Activated naive CD4-positive, alpha-beta T cell (primary cell): ENCODE results near the gene HSD17B1.

Experiments used
- DNase-seq, 4 experiments: peaks; one replicate each; lab custom pipeline; 2025; lab: John Stamatoyannopoulos, UW

Gene HSD17B1

DNA sequence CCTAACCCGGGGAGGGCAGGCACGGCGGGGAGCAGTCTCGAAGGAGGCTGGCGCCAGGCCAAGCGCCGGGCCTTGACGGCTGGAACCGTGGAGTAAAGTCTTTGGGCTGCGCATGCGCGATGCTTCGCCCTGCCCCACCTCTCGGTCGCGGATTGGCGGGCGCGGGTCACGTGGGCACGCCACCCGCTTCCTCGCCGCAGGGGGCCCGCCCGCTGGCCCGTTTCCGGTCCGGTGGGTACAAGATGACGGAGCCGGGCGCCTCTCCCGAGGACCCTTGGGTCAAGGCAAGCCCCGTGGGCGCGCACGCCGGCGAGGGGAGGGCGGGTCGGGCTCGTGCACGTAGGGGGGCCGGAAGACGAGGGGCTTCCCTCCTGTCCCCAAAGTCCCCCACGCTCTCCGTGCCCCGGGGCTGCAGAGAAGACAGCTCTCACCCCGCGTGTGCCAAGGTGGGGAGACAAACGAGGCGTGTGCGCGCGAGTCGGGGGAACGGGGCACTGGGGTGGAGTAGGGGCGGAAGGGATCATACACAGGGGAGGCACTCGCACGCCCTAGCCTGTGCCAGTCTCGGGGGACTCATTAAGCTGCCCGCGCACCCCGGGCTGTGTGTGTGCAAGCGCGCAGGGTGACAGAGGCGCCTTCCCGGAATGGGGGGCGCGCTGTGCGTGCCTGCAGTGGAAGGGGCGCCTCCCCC is 14.3 kb downstream of the HSD17B1 start, which contains the start of gene MLX:
Gene MLX (plus strand): TSS at position 218 of the 691 bp plus-strand sequence. CDS start 25 bp downstream, at position 243.
- peak; percentile 72 to 89 (median 80) for DNase-seq

DNA sequence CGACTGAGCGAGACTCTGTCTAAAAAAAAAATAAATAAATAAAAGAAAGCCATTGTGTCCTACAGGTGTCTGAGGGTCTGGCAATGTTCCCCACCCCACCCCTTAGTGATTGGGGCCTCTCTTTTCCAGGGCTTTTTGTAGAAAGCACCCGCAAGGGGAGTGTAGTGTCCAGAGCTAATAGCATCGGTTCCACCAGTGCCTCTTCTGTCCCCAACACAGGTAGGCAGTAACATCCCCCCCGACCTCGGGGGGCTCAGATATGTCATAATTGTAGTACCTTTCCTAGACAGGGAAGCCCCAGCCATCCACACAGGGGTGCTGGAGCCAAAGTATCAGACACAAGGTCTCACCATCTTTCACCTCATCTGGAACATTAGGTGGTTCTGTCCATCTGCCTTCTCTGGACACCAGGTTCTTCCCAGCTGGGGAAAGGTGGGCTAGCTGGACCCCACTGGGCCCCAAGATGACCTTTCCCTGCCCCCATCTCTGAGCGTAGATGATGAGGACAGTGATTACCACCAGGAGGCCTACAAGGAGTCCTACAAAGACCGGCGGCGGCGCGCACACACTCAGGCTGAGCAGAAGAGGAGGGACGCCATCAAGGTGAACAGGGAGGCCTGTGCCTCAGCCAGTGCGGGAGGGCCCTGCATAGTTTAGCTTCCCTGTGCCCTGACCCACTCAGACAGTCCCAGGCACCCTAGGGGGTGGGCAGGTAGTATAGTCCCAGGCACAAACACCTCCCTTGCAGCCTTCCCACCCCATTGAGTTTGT is 15.8 kb downstream of the HSD17B1 start:
- no peak for DNase-seq

DNA sequence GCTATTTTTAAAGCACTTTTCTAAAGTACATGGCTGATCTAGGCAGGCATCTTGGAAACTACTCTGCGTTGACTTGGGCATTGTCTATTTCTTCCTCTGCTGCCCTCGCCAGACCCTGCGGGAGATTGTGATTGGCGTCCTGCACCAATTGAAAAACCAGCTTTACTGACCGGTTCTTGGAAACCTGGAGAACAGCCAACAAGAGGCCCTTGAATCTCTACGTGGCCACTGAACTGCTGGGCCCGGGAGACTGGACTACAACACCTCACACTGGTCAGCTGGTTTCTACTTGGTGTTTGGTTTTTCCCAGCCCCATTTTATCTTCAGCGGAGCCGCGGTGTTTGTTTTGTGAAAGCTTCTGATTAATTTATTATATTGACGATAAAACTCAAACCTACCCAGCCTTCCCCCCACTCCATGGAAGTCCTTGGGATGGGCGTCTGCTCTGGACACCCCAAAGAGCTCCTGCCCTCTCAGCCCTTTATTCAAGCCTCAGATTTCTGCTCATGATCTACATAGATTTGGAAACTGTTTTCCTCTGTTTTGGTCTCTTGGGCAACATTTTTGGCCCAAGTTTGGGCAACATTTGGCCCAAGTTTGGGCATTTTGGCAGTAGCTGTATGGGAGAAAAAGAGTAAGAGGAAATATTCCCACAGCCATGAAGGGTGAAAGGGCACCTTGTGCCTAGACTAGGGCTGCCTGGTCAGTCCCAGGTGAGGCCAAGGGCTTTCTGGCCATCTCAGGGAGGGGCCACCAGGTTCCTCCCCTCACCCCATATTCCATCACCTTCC is 18.9 kb downstream of the HSD17B1 start:
- no peak for DNase-seq

DNA sequence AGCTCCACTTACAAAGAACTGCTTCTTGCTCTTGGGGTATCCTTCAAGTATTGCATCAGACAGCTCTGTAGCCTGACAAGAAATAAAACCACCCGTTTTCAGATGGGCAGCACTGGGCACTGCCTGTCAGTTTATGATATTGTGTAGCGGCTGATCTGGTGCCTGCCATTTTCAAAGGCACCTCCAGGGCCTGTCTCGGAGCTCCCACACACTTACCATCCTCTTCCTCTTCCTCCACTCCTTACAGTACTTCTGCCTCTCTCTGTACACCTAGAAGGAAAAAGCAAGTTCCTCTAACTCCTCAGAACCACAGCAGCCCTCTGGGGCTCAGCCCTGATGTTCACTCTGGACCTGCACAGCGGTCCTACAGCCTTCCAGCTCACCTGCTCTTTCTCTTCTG is 20.4 kb downstream of the HSD17B1 start:
- no peak for DNase-seq

DNA sequence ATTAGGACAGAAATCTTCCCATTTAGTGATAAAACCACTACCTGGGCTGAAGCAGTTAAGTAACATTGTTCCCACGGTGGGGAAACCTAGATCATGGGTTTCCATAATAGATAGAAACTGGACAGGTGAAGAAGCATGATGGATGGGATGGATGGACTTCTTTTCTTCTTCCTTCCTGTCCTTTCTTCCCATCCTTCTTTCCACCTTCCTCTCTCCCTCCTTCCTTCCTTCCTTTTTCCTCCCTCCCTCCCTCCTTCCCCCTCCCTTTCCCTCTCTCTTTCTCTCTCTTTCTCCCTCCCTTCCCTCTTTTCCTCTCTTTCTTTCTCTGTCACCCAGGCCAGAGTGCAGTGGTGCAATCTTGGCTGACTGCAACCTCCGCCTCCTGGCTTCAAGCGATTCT is 21.7 kb downstream of the HSD17B1 start:
- no peak for DNase-seq

DNA sequence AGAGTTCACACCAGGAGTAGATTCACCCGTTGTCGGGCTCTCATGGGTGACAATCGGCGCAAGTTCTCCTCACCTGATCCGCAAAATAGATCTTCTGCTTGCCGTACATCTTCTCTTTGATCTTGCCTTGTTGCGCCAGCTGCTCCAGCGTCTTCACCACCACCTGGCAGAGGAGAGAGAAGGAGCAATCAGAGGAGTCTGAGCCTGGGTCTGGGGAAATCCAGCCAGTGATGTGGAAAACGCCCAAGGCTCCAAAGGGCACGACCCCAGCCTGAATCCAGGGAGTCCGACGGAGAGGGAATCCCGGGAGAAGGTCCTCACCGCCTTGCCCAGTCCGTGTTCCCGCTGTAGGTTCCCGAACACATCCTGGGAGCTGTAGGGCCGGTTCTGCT is 24.4 kb downstream of the HSD17B1 start:
- DNase-seq, result no peak

DNA sequence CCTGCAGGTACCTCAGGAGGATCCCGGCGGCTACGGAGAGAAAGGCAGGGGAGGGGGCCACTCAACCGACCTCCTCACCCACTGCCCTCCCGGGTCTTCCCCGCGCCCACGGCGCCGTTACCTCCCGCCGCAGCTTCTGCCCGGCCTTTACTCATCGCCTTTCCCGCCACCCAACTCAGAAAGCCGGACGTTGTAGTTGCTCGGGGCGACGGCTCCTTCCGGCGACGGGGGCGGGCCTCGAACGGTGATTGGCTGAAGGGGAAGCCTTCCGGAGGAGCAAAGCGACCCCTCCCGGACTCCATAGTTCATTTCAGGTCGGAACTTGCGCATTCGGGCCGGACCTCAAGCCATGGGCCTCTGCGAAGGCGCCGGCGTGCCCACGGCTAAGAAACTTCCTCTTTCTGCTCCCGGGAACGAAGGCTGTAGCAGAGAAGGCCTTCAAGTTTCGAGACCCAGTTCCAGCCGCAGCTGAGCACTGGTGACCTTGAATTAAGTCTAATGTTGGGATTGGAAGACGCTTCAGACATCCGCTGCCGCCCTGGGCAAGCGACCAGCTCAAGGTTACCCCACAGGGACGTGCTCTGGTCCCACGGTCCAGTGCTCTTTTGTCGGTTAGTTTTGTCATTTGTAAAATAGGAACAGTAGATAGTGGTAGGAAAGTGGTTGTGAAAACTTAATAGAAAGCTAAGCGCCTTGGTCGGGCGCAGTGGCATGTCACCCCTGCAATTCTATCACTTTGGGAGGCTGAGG is 25.0 kb downstream of the HSD17B1 start, which contains the start of gene PSMC3IP:
Gene PSMC3IP (minus strand): TSS at position 198 of the 750 bp plus-strand sequence. CDS start 43 bp downstream, at position 155.
- DNase-seq, result peak; percentile 75 to 83 (median 80)

DNA sequence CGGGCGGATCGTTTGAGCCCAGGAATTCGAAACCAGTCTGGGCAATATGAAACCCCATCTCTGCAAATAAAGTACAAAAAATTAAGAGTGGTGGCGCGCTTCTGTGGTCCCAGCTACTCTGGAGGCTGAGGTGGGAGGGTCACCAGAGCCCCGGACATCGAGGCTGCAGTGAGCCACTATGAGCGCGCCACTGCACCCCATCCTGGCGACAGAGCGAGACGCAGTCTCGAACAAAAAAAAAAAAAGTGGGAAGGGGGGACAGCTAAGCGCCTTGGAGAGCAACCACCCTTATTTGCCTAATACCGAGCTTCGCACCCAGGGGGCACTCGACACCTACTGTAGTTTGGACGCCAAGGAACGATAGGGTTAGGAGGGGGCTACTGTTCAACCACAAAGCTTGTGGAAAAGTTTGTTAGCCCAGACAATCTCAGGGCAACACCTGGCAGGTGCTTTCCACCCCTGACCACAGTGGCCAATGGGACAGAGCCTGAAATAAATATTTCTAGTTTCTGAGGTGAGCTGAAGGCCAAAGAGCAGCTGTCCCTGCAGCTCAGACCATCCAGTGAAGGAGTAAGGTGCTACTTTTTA is 25.7 kb downstream of the HSD17B1 start:
- peak; percentile 21 to 60 (median 37) for DNase-seq

DNA sequence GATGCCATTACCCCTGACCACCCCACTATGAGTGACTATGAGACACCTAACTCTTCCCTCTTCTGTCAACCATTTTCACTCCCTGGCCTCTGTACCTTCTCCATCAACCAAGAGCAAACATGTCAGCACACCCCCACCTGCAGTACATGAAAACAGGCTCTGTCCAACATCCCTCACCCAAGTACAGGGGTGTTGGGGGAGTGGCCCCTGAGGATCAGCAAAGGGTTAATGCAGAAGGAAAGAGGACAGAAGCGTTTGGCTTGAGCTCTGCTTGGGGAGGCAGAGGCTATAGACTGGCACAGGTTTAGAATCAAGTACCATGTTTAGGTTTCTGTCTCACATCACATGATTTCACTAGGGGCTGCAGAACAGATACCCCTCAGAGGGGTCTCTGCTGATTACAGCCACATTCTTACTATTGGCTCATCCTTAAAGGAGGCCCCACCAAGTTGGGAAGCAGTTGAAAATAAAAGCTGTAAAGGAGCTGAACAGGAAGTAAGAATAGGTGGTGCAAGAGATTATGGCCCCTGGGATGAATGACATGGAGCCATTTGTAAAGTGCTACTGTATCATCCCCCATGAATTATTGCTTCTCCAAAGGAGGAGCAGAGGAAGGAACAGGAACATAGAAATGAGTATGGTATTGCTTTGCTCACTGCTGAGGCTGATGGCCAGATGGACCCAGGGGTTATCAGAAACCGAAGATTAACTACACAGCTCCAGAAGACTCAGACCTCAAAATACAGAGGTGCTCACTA is 27.2 kb downstream of the HSD17B1 start:
- DNase-seq, result no peak

DNA sequence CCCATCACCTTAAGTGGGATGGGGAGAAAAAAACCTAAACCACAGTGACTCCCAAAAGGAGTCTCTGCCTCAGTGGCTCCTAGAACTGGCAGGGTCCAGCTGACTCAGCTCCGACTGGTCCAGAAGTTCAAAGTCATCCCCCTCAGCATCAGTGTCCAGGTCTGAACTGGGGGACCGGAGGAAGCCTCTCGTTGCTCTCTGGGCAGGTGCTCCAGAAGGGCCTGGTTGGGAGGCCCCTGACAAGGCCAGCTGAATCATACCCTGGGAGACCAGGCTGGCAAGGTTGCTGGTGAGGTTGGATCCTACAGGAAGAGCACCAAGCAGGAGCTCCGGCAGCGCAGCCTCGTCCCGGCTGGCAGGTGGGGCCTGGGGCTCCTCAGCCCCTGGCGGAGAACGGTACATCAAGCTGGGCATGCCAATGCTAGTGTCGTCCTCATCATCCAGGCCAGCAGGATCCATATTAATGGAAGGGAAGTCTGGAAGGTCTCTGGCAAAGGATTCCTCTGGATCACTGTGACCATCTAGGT is 29.1 kb downstream of the HSD17B1 start:
- DNase-seq, result no peak

DNA sequence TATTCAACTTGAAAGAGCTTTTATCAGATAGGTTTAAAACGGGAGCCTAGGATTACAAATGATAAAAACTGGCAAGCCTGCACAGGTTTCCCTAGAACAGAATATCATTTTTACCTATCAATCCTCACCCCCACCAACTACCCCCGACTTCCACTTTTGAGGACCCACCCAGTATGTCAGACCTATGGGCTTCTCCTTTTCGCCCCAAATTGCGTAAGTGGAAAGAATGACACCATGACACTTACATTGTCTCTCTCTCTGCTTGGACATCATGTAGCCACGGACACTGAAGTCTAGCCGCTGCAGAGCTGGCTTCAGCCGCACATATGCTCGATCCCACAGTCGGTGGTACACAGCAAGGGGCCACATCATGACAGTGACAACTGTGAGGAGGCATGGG is 32.2 kb downstream of the HSD17B1 start:
- no peak for DNase-seq

DNA sequence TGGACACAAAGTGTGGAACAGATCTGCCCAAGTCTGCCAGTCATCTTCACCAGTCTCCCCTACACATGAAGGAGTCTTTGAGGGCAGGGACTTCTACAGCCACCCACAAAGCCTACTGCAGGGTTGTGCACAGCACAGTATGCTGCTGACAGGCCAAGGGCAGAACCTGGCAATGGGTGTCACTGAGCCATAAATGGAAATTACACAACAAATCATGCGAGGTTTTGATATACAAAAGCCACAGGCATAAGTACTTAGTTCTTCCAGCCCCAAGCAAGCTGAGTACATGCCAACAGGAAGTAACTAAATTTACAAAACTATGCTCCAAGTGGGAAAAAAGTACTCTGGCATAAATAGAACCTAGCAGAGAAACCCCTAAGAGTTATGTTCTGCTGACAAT is 32.6 kb downstream of the HSD17B1 start:
- no peak for DNase-seq

DNA sequence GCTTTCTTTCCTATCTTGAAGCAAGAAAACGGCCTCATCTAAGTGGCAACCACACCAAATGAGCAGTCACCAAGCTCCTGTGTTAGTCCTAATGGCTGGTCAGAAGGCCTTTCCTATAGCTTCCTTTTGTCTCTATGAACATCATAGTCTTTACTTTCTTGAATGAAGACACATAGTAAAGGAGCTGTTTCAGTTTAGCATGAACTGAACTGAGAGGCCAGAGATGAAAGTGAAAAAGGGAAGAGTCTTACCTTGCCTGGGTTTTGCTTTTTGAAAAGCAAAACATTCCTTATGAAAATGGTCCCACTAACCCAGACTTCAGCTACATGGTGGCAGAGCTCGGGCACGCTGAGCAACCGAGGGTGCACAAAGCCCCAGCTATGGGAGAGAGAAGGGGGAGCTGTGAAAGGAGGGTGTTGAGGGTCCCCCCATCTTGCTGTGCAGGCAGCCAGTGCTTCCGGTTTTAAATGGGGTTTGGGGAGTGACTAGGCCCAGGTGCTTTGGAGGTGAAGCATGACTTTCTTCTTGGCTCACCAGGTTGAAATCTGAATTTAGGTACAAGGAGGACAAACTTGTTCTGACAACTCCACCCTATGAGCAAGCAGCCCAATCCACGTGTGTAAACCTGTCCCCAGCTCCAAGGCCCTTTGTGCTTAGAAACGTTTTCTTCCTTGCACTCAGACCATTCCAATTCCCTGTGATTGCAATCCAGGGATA is 33.9 kb downstream of the HSD17B1 start:
- DNase-seq, result no peak

DNA sequence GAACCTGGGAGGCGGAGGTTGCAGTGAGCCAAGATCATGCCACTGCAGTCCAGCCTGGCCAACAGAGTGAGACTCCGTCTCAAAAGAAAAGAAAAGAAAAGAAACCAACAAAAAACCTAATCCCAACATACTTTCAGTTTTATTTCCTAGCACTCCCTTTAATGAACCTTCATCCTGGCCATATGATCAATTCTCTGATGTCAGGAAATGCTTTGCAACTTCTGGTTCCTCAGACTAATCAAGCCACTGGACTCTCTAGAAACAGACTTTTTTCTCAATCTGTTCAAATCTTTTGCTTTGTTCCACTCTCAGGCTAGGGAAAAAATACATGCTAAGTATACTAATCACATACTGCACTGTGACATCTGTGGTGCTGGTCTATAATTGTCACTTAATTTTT is 38.2 kb downstream of the HSD17B1 start:
- DNase-seq, result no peak

DNA sequence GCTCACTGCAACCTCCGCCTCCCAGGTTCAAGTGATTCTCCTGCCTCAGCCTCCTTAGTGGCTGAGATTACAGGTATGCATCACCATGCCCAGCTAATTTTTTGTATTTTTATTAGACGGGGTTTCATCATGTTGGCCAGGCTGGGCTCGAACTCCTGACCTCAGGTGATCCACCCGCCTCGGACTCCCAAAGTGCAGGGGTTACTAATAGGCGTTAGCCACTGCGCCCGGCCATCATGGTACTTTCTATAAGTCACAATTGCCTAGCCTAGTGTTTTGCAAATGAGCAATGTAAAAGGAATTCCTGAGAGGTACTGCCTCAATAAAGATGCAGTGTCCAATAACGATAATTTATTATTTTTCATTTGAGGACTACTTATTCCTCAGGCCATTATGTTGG is 38.7 kb downstream of the HSD17B1 start:
- no peak for DNase-seq

DNA sequence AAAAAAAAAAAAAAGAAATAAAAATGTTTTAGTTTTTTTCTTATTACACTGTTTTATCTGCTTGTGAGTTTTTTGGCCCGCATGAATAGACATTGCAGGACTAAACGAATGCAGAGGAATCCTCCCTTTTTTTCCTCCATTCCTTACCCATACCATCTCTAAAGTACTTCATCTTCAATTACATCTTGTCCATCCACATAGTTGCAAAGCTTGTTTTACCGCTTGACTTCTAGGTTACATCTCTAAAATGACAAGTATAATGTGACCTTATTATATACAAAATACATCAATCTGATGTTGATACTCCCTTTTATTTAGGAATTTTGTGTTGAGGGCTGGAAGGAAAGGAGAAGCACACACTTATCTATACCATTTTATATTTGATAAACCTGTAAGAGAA is 43.7 kb downstream of the HSD17B1 start:
- no peak for DNase-seq

DNA sequence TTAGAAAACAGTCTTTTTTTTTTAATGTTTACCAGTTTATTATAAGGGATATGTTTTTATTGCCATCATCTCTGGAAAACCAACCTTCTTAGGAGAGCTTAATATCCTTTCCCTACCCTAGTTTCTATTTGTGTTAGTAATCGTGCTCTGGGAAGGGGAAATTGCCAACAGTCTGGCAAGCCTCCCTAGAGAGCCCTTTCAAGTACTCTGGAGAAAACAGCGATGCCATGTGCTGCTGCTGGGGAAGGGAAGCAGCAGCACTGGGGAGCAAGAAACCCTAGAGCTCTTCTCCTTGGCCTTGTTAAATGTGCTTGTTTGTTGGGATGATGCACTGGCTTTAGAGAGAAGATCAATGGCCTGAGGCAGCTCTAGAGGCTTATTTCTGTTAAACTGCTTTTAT is 46.2 kb downstream of the HSD17B1 start:
- no peak for DNase-seq

DNA sequence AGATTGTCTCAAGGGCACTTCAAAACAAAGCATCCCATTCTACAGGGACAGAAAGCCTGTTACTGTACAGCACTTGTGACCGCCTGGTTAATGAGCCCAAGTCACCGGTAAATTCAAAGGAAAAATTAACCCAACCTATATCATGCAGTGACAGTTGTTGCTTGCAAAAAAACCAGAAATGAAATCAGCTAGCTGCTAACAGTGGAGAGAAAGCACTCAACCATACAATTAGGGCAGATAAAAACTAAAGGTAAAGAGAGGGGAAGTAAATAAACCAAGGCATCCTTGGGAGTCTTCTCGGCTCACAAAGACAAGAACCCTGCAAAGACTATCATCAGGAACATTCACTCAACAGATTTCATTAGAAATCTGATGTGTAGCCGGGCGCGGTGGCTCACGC is 50.6 kb downstream of the HSD17B1 start:
- no peak for DNase-seq
